NCI-H128 (cell line): ENCODE results near the gene BEST1.
"Not testable (repeated sequence)": the region's sequence is repeated elsewhere in the genome, so short reads cannot be mapped to it uniquely, and the experiment has no call there.

Experiments
- DNase-seq: peaks from one replicate; lab custom pipeline; 2025; ENCODE audit not compliant: unreplicated experiment; lab: John Stamatoyannopoulos, UW

BEST1 gene

GRCh38 chr11:61947486-61948210, 2.5 kb upstream of the BEST1 start:
- DNase-seq: peak; percentile 60

GRCh38 chr11:61948505-61948904, 1.6 kb upstream of the BEST1 start:
- no peak for DNase-seq

GRCh38 chr11:61949169-61950034, 749 bp upstream of the BEST1 start:
- peak; percentile 63 for DNase-seq

- DNase-seq: no peak
Measured at GRCh38 chr11:61951484-61952135, 1.5 kb downstream of the BEST1 start.

- no peak for DNase-seq
Measured at GRCh38 chr11:61952882-61953281, 2.7 kb downstream of the BEST1 start.

GRCh38 chr11:61953632-61954031, 3.5 kb downstream of the BEST1 start:
- not testable (repeated sequence) for DNase-seq

GRCh38 chr11:61954106-61954850, 4.1 kb downstream of the BEST1 start:
- no peak for DNase-seq

- no peak for DNase-seq
Measured at GRCh38 chr11:61954851-61955421, 4.8 kb downstream of the BEST1 start.

- peak; percentile 32 for DNase-seq
Measured at GRCh38 chr11:61955422-61956135, 5.4 kb downstream of the BEST1 start.

- DNase-seq: no peak
Measured at GRCh38 chr11:61956191-61957020, 6.3 kb downstream of the BEST1 start.

GRCh38 chr11:61957021-61957770, 7.0 kb downstream of the BEST1 start:
- no peak for DNase-seq

- no peak for DNase-seq
Measured at GRCh38 chr11:61958590-61958989, 8.4 kb downstream of the BEST1 start.

- no peak for DNase-seq
Measured at GRCh38 chr11:61959114-61959513, 9.0 kb downstream of the BEST1 start.

- DNase-seq: no peak
Measured at GRCh38 chr11:61959678-61960077, 9.5 kb downstream of the BEST1 start.

- DNase-seq: no peak
Measured at GRCh38 chr11:61960532-61960931, 10.4 kb downstream of the BEST1 start.

- no peak for DNase-seq
Measured at GRCh38 chr11:61961570-61962212, 11.5 kb downstream of the BEST1 start.

GRCh38 chr11:61962213-61963015, 12.3 kb downstream of the BEST1 start:
- no peak for DNase-seq
